Mesendoderm (in vitro differentiated cells): ENCODE measurements around the gene KRT82. TPM values are rescaled to one million over a fixed set of nuclear protein-coding genes. Genes with fewer than 3 reads are reported as not detected.

Experiments used
- DNase-seq: peaks from one replicate; pipeline ENCODE4 v3.0.0; 2013
- H2AK5ac ChIP-seq: 2 replicates; pipeline ENCODE4 v1.6.1; 2013; ENCODE audit warnings: low read length, inconsistent platforms
- H2BK120ac ChIP-seq: 2 replicates; pipeline ENCODE4 v1.6.1; 2013; ENCODE audit warnings: low read depth, mild to moderate bottlenecking, low read length, moderate library complexity, mixed read lengths
- H2BK15ac ChIP-seq: replicated peaks from 2 replicates; pipeline ENCODE4 v1.6.1; 2013; ENCODE audit warnings: low read depth, mild to moderate bottlenecking, moderate library complexity
- H2BK5ac ChIP-seq: 2 replicates; pipeline ENCODE4 v1.6.1; 2013; ENCODE audit warnings: low read length, inconsistent platforms
- H3K18ac ChIP-seq: 2 replicates; pipeline ENCODE4 v1.6.1; 2013; ENCODE audit warnings: mild to moderate bottlenecking, low read length, mixed read lengths
- H3K23ac ChIP-seq: one replicate; pipeline ENCODE4 v1.6.1; 2013; ENCODE audit warnings: low read length
- H3K27ac ChIP-seq: 2 replicates; pipeline ENCODE4 v1.5.1; 2013; ENCODE audit warnings: low read depth, mild to moderate bottlenecking, inconsistent platforms, low read length, moderate library complexity
- H3K27me3 ChIP-seq: 2 replicates; pipeline ENCODE4 v1.6.1; 2013; ENCODE audit warnings: low read length, control low read depth, mild to moderate bottlenecking, inconsistent platforms; ENCODE audit not compliant: insufficient read depth, poor library complexity
- H3K36me3 ChIP-seq: 2 replicates; pipeline ENCODE4 v1.6.1; 2013; ENCODE audit warnings: low read length, inconsistent platforms; ENCODE audit not compliant: control insufficient read depth, insufficient read depth
- H3K4ac ChIP-seq: one replicate; pipeline ENCODE4 v1.6.1; 2013; ENCODE audit warnings: low read depth, mild to moderate bottlenecking, low read length, moderate library complexity
- H3K4me1 ChIP-seq: 2 replicates; pipeline ENCODE4 v1.6.1; 2013; ENCODE audit warnings: low read depth, low read length, inconsistent platforms; ENCODE audit not compliant: control insufficient read depth
- H3K4me2 ChIP-seq: 2 replicates; pipeline ENCODE4 v1.6.1; 2013; ENCODE audit warnings: low read length
- H3K4me3 ChIP-seq: 2 replicates; pipeline ENCODE4 v1.5.1; 2013; ENCODE audit warnings: mild to moderate bottlenecking, low read length
- H3K56ac ChIP-seq: one replicate; pipeline ENCODE4 v1.6.1; 2013; ENCODE audit warnings: low read length
- H3K79me1 ChIP-seq: 2 replicates; pipeline ENCODE4 v1.6.1; 2013; ENCODE audit warnings: low read length, inconsistent platforms
- H3K79me2 ChIP-seq: 2 replicates; pipeline ENCODE4 v1.6.1; 2013; ENCODE audit warnings: mild to moderate bottlenecking, low read length; ENCODE audit not compliant: control insufficient read depth, insufficient read depth
- H3K9ac ChIP-seq: 2 replicates; pipeline ENCODE4 v1.6.1; 2013; ENCODE audit warnings: low read length, inconsistent platforms
- H4K5ac ChIP-seq: one replicate; pipeline ENCODE4 v1.6.1; 2013; ENCODE audit warnings: low read length
- H4K8ac ChIP-seq: one replicate; pipeline ENCODE4 v1.6.1; 2013; ENCODE audit warnings: low read depth, mild to moderate bottlenecking, control low read depth, low read length, moderate library complexity
- WGBS: extraction: QIAGEN DNeasy Blood & Tissue Kit; methylation state at CpG from one replicate; pipeline ENCODE4 v1.1.7; 2013; ENCODE audit warnings: low lambda C conversion rate, missing lambda C conversion rate; ENCODE audit not compliant: insufficient coverage; ENCODE audit errors: extremely low coverage; 5-methylcytosine and 5-hydroxymethylcytosine counted together
- polyA plus RNA-seq, 2 experiments: library from polyadenylated mRNA; stranded (reverse); fragments of 200-250 nt; gene quantifications; one replicate each; pipeline ENCODE4 v1.2.3, GENCODE V29; 2013

Gene KRT82
- not detected for polyA plus RNA-seq (2013, experiment 1 of 2)
- not detected for polyA plus RNA-seq (2013, experiment 2 of 2)

- H3K27ac ChIP-seq: no peak within 1 kb of the TSS
Observed at GRCh38 chr12:52405922-52406385, at the start of gene KRT82. Gene KRT82, minus strand, starts transcription at chr12:52406335. Its CDS starts 58 bp downstream, at chr12:52406277.

GRCh38 chr12:52455821-52456220, 49.7 kb upstream of the KRT82 start:
- no peak overlapping the region for H3K27ac ChIP-seq
- H3K9ac ChIP-seq: no peak overlapping the region
- no CpG with 5 or more reads among the region's 1 CpG for WGBS
- H3K79me1 ChIP-seq: no peaks in the 10 kb centered on the region
- no peak overlapping the region for H2BK15ac ChIP-seq
- H3K4ac ChIP-seq: no peak overlapping the region
- no peaks in the 10 kb centered on the region for H3K79me2 ChIP-seq
- H3K4me1 ChIP-seq: no peaks in the 10 kb centered on the region
- DNase-seq: no peak
- no peak overlapping the region for H4K5ac ChIP-seq
- no peak overlapping the region for H2BK120ac ChIP-seq
- no peak overlapping the region for H3K4me3 ChIP-seq
- H3K18ac ChIP-seq: no peak overlapping the region
- H2AK5ac ChIP-seq: no peak overlapping the region
- no peak overlapping the region for H3K23ac ChIP-seq
- no peak overlapping the region for H2BK5ac ChIP-seq
- H3K36me3 ChIP-seq: no peaks in the 10 kb centered on the region
- no peaks in the 10 kb centered on the region for H3K27me3 ChIP-seq
- H3K4me2 ChIP-seq: no peak overlapping the region
- no peak overlapping the region for H4K8ac ChIP-seq
- no peak overlapping the region for H3K56ac ChIP-seq

More at GRCh38 chr12:52405922-52406385, at the start of gene KRT82:
- Histone ChIP-seq H3K56ac (no peak within 1 kb of the TSS), H4K5ac (no peak within 1 kb of the TSS), H2AK5ac (no peak within 1 kb of the TSS), H3K79me1 (no peaks in the 10 kb centered on the region), H2BK120ac (no peak within 1 kb of the TSS), H3K4me1 (no peaks in the 10 kb centered on the region), H2BK15ac (no peak within 1 kb of the TSS), H3K4me3 (no peak within 1 kb of the TSS), H3K36me3 (no peaks in the 10 kb centered on the region), H2BK5ac (no peak within 1 kb of the TSS), H3K9ac (no peak within 1 kb of the TSS), H3K18ac (no peak within 1 kb of the TSS), H3K4me2 (no peak within 1 kb of the TSS), H3K27me3 (no peaks in the 10 kb centered on the region), H3K79me2 (no peaks in the 10 kb centered on the region), H4K8ac (no peak within 1 kb of the TSS), H3K23ac (no peak within 1 kb of the TSS), H3K4ac (no peak within 1 kb of the TSS)
- no CpG with 5 or more reads among the region's 14 CpGs for WGBS
- DNase-seq: no peak

- WGBS: no CpG with 5 or more reads among the region's 3 CpGs
- H3K9ac ChIP-seq: no peak overlapping the region
- H3K79me2 ChIP-seq: no peaks in the 10 kb centered on the region
- no peak overlapping the region for H3K4me3 ChIP-seq
- H4K5ac ChIP-seq: no peak overlapping the region
- no peak overlapping the region for H3K18ac ChIP-seq
- no peak overlapping the region for H2BK15ac ChIP-seq
- H2BK5ac ChIP-seq: no peak overlapping the region
- H3K4me2 ChIP-seq: no peak overlapping the region
- H3K4me1 ChIP-seq: no peaks in the 10 kb centered on the region
- no peak overlapping the region for H4K8ac ChIP-seq
- H3K27ac ChIP-seq: no peak overlapping the region
- H3K79me1 ChIP-seq: no peaks in the 10 kb centered on the region
- H2AK5ac ChIP-seq: no peak overlapping the region
- no peak overlapping the region for H2BK120ac ChIP-seq
- H3K4ac ChIP-seq: no peak overlapping the region
- no peak overlapping the region for H3K23ac ChIP-seq
- DNase-seq: no peak
- no peak overlapping the region for H3K56ac ChIP-seq
- no peaks in the 10 kb centered on the region for H3K27me3 ChIP-seq
- H3K36me3 ChIP-seq: no peaks in the 10 kb centered on the region
Observed at GRCh38 chr12:52454411-52455201, 48.5 kb upstream of the KRT82 start.

DNA sequence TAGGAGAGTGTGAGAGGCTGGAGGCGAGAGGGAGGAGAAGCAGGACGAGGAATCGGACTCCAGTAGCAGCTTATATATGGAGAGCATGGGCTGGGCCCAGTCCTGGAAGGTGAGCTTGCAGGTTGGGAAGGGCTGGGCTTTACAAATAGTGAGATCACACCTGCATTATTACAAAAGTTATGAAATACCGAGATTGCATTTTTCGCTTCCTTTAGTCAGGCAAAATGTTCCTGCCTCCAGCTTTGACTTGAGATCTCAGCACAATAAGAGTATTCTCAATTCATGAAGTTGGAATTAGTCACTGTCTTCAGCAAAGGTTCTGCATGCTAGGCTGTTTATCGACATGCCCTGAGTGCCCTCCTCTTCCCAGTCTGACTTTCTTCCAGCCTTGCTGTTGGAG, 46.0 kb upstream of the KRT82 start, which contains the start of gene KRT6B:
TSS of gene KRT6B (minus strand) at position 46 of the 400 bp plus-strand sequence. CDS start 68 bp downstream, outside the sequence.
- Histone ChIP-seq H3K79me2 (no peaks in the 10 kb centered on the region), H3K56ac (no peak within 1 kb of the TSS), H3K4me1 (no peaks in the 10 kb centered on the region), H4K5ac (no peak within 1 kb of the TSS), H3K4me2 (no peak within 1 kb of the TSS), H2AK5ac (no peak within 1 kb of the TSS), H3K36me3 (no peaks in the 10 kb centered on the region), H2BK15ac (no peak within 1 kb of the TSS), H3K4ac (no peak within 1 kb of the TSS), H2BK5ac (no peak within 1 kb of the TSS), H3K18ac (no peak within 1 kb of the TSS), H3K27me3 (no peaks in the 10 kb centered on the region), H3K79me1 (no peaks in the 10 kb centered on the region), H3K23ac (no peak within 1 kb of the TSS), H3K9ac (no peak within 1 kb of the TSS), H2BK120ac (no peak within 1 kb of the TSS), H4K8ac (no peak within 1 kb of the TSS), H3K27ac (no peak within 1 kb of the TSS), H3K4me3 (no peak within 1 kb of the TSS)
- DNase-seq: no peak
- WGBS: no CpG with 5 or more reads among the region's 6 CpGs

DNA sequence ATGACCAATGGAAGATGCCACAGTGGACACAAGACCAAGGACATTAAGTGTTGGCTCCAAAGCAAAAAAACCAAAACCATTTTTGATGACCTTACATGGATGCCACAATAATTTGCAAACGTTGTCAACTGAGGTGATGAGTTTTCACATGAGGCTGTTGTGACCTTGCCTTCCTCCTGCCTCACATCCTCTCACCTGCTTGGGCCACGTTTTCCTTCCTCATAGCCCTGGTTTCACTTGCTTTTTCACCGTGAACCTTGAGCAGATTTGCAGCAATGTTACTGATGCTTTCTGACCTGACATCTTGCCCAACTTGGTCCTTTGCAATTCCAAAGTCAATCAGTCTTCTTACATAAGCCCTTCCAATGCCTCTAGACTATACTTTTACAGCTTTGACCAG, 42.1 kb upstream of the KRT82 start:
- no CpG with 5 or more reads among the region's 3 CpGs for WGBS
- no peaks in the 10 kb centered on the region for H3K27me3 ChIP-seq

More for the DNA sequence above, 42.1 kb upstream of the KRT82 start:
- Histone ChIP-seq H3K4me1 (no peaks in the 10 kb centered on the region), H4K5ac (no peak overlapping the region), H3K4me2 (no peak overlapping the region), H3K23ac (no peak overlapping the region), H4K8ac (no peak overlapping the region), H2BK120ac (no peak overlapping the region), H2BK5ac (no peak overlapping the region), H3K18ac (no peak overlapping the region), H3K79me1 (no peaks in the 10 kb centered on the region), H2BK15ac (no peak overlapping the region), H3K4me3 (no peak overlapping the region), H3K36me3 (no peaks in the 10 kb centered on the region), H3K79me2 (no peaks in the 10 kb centered on the region), H3K9ac (no peak overlapping the region), H3K4ac (no peak overlapping the region), H3K27ac (no peak overlapping the region), H2AK5ac (no peak overlapping the region), H3K56ac (no peak overlapping the region)
- no peak for DNase-seq
